Astrocyte of the spinal cord (primary cell): ENCODE results near the gene C1orf159.
"Not testable (repeated sequence)": the region's sequence is repeated elsewhere in the genome, so short reads cannot be mapped to it uniquely, and the experiment has no call there.

Experiments
- DNase-seq: peaks from one replicate; pipeline ENCODE4 v3.0.0; 2011; ENCODE audit warnings: low read depth, low spot score
- H3K4me3 ChIP-seq: 2 replicates; pipeline ENCODE4 v1.5.1; 2011; ENCODE audit warnings: low read depth, mild to moderate bottlenecking, low read length, moderate library complexity
- CTCF ChIP-seq: IDR thresholded peaks from 2 replicates; pipeline ENCODE4 v1.5.1; 2012; ENCODE audit warnings: low read depth, mild to moderate bottlenecking, low read length, inconsistent platforms
- in situ Hi-C: cut with HindIII; loops from 2 replicates; pipeline ENCODE4 v1.10.0; 2017; ENCODE audit warnings: low sequenced_read_pairs

The C1orf159 gene

GRCh38 chr1:1144122-1144842 is 28.4 kb upstream of the C1orf159 start:
- no peak overlapping the region for H3K4me3 ChIP-seq
- in situ Hi-C loops, result no loop called here
- no peak for TF ChIP-seq CTCF
- DNase-seq, result no peak

- H3K4me3 ChIP-seq, result no peak overlapping the region
- DNase-seq, result no peak
- no peak for TF ChIP-seq CTCF
- in situ Hi-C loops, result no loop called here
Observed at GRCh38 chr1:1143636-1144035, 27.7 kb upstream of the C1orf159 start.

- DNase-seq, result no peak
- H3K4me3 ChIP-seq, result no peak overlapping the region
- in situ Hi-C loops, result no loop called here
- TF ChIP-seq CTCF, result no peak
Observed at GRCh38 chr1:1142844-1143243, 27.0 kb upstream of the C1orf159 start.

- DNase-seq, in situ Hi-C loops: not testable (repeated sequence)
Observed at GRCh38 chr1:1142352-1142751, 26.5 kb upstream of the C1orf159 start.

GRCh38 chr1:1141911-1142250 is 26.0 kb upstream of the C1orf159 start:
- H3K4me3 ChIP-seq, result no peak overlapping the region
- in situ Hi-C loops, result no loop called here
- no peak for TF ChIP-seq CTCF
- no peak for DNase-seq

More at GRCh38 chr1:1142352-1142751, 26.5 kb upstream of the C1orf159 start:
- H3K4me3 ChIP-seq, result not testable (repeated sequence)

- in situ Hi-C loops, result no loop called here
- DNase-seq, result no peak
- H3K4me3 ChIP-seq, result no peak overlapping the region
- TF ChIP-seq CTCF, result no peak
Observed at GRCh38 chr1:1141244-1141910, 25.5 kb upstream of the C1orf159 start.

GRCh38 chr1:1140673-1141072 is 24.8 kb upstream of the C1orf159 start:
- in situ Hi-C loops, result no loop called here
- no peak overlapping the region for H3K4me3 ChIP-seq
- TF ChIP-seq CTCF, result no peak
- no peak for DNase-seq
